ENCODE data around the gene SHF.

DNA sequence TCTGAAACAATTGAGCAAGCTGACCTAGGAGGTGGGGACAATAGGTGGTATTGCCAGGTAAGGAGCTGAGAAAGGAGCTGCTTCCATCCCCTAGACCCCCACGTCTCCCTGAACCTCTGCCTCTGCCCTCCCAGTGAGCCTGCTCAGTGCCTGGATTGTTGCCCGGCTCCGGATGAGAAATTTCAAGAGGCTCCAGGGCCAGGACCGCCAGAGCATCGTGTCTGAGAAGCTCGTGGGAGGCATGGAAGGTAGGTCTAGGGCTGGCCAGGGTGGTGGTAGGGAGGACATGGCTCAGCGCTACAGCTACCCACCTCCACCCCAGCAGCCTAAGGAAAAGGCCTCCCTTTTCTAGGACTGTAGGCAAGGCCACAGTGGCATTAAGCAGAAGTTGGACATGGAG, 44.7 kb downstream of the SHF start:
- TF ChIP-seq, protein P1, sequence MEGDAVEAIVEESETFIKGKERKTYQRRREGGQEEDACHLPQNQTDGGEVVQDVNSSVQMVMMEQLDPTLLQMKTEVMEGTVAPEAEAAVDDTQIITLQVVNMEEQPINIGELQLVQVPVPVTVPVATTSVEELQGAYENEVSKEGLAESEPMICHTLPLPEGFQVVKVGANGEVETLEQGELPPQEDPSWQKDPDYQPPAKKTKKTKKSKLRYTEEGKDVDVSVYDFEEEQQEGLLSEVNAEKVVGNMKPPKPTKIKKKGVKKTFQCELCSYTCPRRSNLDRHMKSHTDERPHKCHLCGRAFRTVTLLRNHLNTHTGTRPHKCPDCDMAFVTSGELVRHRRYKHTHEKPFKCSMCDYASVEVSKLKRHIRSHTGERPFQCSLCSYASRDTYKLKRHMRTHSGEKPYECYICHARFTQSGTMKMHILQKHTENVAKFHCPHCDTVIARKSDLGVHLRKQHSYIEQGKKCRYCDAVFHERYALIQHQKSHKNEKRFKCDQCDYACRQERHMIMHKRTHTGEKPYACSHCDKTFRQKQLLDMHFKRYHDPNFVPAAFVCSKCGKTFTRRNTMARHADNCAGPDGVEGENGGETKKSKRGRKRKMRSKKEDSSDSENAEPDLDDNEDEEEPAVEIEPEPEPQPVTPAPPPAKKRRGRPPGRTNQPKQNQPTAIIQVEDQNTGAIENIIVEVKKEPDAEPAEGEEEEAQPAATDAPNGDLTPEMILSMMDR (conservative IDR thresholded peaks at IDR 0.05; ENCODE audit: low read length): no peak
- no peak for TF ChIP-seq EZH2phosphoT487 (IDR thresholded peaks at IDR 0.05; ENCODE audit: borderline replicate concordance)

All from Loucy (cell line).